ENCODE data around the gene OR5A2. TPM values are rescaled to one million over a fixed set of nuclear protein-coding genes. Genes with fewer than 3 reads are reported as not detected.

OR5A2 gene
- total RNA-seq, 1 donor from 2014 or later = not detected

DNA sequence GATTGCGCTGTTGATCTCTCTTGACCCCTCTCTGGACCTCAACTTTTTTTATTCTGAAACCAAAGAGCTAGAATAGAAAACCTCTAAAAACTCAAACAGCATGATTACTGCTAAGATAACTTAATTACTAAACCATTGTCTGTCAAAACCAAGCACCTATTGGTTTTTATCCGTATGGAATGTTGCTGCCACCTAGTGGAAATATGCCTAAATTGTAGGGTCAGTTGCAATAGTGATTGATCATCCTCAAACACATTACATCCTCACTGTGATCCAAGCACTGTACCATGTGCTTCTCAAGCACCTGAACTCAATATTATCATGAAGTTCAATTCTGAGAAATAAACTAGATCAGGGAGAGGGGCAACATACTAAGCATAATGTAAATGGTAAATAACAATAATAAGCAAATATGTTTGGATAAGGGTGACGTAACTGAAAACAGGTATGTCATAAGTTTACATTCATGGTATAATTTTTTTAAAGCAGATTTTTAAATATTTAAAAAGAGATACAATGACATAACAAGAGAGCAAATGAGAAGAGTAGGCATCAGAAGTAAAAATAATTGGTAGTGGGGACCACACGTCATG, 3.8 kb upstream of the OR5A2 start:
- intact Hi-C loops (cut with DNase I) = no loop called here
- H3K4me3 ChIP-seq = no peak overlapping the region
- no peaks in the 10 kb centered on the region for H3K4me1 ChIP-seq
- DNase-seq (ENCODE audit: extremely low spot score in 2 of 2) = no peak
- no peaks in the 10 kb centered on the region for H3K27me3 ChIP-seq
- TF ChIP-seq POLR2A (IDR thresholded peaks at IDR 0.05) = no peak
- TF ChIP-seq POLR2AphosphoS5 (IDR thresholded peaks at IDR 0.05; ENCODE audit: insufficient read depth in 1 of 2, low read depth in 1 of 2) = no peak
- TF ChIP-seq, protein P1, sequence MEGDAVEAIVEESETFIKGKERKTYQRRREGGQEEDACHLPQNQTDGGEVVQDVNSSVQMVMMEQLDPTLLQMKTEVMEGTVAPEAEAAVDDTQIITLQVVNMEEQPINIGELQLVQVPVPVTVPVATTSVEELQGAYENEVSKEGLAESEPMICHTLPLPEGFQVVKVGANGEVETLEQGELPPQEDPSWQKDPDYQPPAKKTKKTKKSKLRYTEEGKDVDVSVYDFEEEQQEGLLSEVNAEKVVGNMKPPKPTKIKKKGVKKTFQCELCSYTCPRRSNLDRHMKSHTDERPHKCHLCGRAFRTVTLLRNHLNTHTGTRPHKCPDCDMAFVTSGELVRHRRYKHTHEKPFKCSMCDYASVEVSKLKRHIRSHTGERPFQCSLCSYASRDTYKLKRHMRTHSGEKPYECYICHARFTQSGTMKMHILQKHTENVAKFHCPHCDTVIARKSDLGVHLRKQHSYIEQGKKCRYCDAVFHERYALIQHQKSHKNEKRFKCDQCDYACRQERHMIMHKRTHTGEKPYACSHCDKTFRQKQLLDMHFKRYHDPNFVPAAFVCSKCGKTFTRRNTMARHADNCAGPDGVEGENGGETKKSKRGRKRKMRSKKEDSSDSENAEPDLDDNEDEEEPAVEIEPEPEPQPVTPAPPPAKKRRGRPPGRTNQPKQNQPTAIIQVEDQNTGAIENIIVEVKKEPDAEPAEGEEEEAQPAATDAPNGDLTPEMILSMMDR (IDR thresholded peaks at IDR 0.05) = peak in 2 of 3 experiments; percentile 4 to 30
- H3K9me3 ChIP-seq = no peaks in the 10 kb centered on the region
- H3K36me3 ChIP-seq = no peaks in the 10 kb centered on the region
- no peak overlapping the region for H3K27ac ChIP-seq

DNA sequence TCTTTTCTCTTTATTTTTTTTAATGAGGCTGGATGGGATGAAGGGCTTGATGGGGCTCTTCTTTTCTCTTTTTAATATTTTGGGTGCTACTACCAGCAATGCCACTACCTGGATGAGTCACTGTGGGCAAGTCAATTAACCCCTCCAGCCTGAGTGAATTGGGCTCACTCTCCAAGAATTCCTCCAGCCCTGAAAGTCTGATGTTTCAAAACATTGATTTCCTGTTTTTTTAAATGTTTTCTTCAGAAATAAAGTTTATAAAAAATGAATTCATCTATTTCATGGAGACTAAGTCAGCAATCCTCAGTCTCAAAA, 812 bp upstream of the OR5A2 start:
- Histone ChIP-seq H3K4me3 (no peak overlapping the region), H3K9me3 (no peaks in the 10 kb centered on the region), H3K4me1 (no peaks in the 10 kb centered on the region), H3K36me3 (no peaks in the 10 kb centered on the region), H3K27ac (no peak overlapping the region), H3K27me3 (no peaks in the 10 kb centered on the region)
- no peak for DNase-seq (ENCODE audit: extremely low spot score in 2 of 2)
- no peak for TF ChIP-seq POLR2AphosphoS5 (IDR thresholded peaks at IDR 0.05; ENCODE audit: insufficient read depth in 1 of 2, low read depth in 1 of 2)
- TF ChIP-seq, protein P1 (IDR thresholded peaks at IDR 0.05) = no peak
- TF ChIP-seq POLR2A (IDR thresholded peaks at IDR 0.05) = no peak
- intact Hi-C loops (cut with DNase I) = no loop called here

DNA sequence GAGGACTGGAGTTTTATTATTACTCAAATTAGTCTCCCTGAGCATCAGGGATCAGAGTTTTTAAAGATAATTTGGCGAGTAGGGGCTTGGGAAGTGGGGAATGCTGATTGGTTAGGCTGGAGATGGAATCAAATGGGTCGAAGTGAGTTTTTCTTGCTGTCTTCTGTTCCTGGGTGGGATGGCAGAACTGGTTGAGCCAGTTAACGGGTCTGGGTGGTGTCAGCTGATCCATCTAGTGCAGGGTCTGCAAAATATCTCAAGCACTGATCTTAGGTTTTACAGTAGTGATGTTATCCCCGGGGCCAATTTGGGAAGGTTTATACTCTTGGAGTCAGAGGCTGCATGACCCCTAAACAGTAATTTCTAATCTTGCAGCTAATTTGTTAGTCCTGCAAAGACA, 1.1 kb downstream of the OR5A2 start:
- Histone ChIP-seq H3K36me3 (no peaks in the 10 kb centered on the region), H3K27me3 (no peaks in the 10 kb centered on the region), H3K27ac (no peak overlapping the region), H3K4me3 (no peak overlapping the region), H3K4me1 (no peaks in the 10 kb centered on the region), H3K9me3 (no peaks in the 10 kb centered on the region)
- intact Hi-C loops (cut with DNase I) = no loop called here
- DNase-seq (ENCODE audit: extremely low spot score in 2 of 2) = no peak
- TF ChIP-seq POLR2AphosphoS5 (IDR thresholded peaks at IDR 0.05; ENCODE audit: insufficient read depth in 1 of 2, low read depth in 1 of 2) (no peak), POLR2A (IDR thresholded peaks at IDR 0.05) (no peak)
- TF ChIP-seq, protein P1 (IDR thresholded peaks at IDR 0.05) = no peak

DNA sequence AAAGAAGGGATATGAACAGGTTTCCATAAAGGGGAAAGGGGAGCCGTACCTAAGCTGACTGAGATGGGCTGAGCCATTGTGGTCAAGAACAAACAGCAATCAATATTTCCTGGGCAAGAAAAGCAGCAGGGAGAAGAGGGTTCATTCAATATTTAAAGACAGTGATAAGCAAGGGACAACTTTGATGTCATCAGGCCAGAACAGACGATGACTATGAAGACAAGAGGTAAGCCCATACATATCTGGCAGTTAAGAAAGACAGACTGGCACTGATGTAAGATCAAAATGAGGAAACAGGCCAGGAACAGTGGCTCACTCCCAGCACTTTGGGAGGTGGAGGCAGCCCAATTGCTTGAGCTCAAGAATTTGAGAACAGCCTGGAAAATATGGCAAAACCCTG, 2.4 kb downstream of the OR5A2 start:
- Histone ChIP-seq H3K36me3 (no peaks in the 10 kb centered on the region), H3K27ac (no peak overlapping the region), H3K4me1 (no peaks in the 10 kb centered on the region), H3K4me3 (no peak overlapping the region), H3K27me3 (no peaks in the 10 kb centered on the region), H3K9me3 (no peaks in the 10 kb centered on the region)
- intact Hi-C loops (cut with DNase I) = no loop called here
- TF ChIP-seq, protein P1 (IDR thresholded peaks at IDR 0.05) = no peak
- TF ChIP-seq POLR2AphosphoS5 (IDR thresholded peaks at IDR 0.05; ENCODE audit: insufficient read depth in 1 of 2, low read depth in 1 of 2) = no peak
- no peak for TF ChIP-seq POLR2A (IDR thresholded peaks at IDR 0.05)
- no peak for DNase-seq (ENCODE audit: extremely low spot score in 2 of 2)

DNA sequence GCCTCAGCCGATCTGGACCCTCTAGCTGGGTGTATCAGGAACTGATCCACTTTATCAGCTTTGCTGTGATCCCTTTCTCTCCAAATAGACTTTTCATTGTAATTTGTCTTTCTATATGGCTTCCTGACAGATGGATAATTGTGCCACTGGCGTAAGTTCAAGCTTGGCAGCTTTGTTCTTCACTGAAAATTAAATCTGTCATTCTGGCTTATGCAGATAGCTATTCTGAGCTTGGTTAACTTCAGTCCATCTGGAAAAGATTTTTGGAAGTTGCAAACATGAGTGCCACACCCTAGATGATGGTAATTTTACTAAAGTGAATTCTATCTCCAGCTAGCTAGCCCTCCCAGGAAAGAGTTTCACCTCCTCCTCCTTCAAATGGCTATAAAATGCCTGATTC, 8.1 kb downstream of the OR5A2 start:
- Histone ChIP-seq H3K9me3 (no peaks in the 10 kb centered on the region), H3K27ac (no peak overlapping the region), H3K27me3 (no peaks in the 10 kb centered on the region), H3K36me3 (no peaks in the 10 kb centered on the region), H3K4me3 (no peak overlapping the region), H3K4me1 (no peaks in the 10 kb centered on the region)
- intact Hi-C loops (cut with DNase I) = no loop called here
- TF ChIP-seq, protein P1 (IDR thresholded peaks at IDR 0.05) = no peak
- TF ChIP-seq POLR2A (IDR thresholded peaks at IDR 0.05) = no peak
- TF ChIP-seq POLR2AphosphoS5 (IDR thresholded peaks at IDR 0.05; ENCODE audit: insufficient read depth in 1 of 2, low read depth in 1 of 2) = no peak
- DNase-seq (ENCODE audit: extremely low spot score in 2 of 2) = no peak

Measured in vagina (tissue), 2 donors.